Adipocyte (in vitro differentiated cells): ENCODE data around the gene ALKBH4.

ENCODE experiments used
- DNase-seq: peaks from one replicate; pipeline ENCODE4 v3.0.0-alpha.2; 2015; ENCODE audit warnings: low read depth
- H3K27me3 ChIP-seq: replicated peaks from 2 replicates; pipeline ENCODE4 v1.7.0; 2013; ENCODE audit warnings: mild to moderate bottlenecking, low read length, moderate library complexity; ENCODE audit not compliant: control insufficient read depth, insufficient read depth
- H3K36me3 ChIP-seq: 2 replicates; pipeline ENCODE4 v1.7.0; 2013; ENCODE audit warnings: low read length, mild to moderate bottlenecking, moderate library complexity; ENCODE audit not compliant: control insufficient read depth, insufficient read depth, severe bottlenecking
- H3K4me1 ChIP-seq: 2 replicates; pipeline ENCODE4 v1.7.0; 2013; ENCODE audit warnings: mild to moderate bottlenecking, low read length, moderate library complexity; ENCODE audit not compliant: control insufficient read depth, insufficient read depth
- H3K4me3 ChIP-seq: 2 replicates; pipeline ENCODE4 v1.7.0; 2013; ENCODE audit warnings: mild to moderate bottlenecking, low read length, moderate library complexity
- H3K9ac ChIP-seq: 2 replicates; pipeline ENCODE4 v1.7.0; 2013; ENCODE audit warnings: mild to moderate bottlenecking, low read length, moderate library complexity
- H3K9me3 ChIP-seq: 2 replicates; pipeline ENCODE4 v1.7.0; 2013; ENCODE audit warnings: mild to moderate bottlenecking, low read length, moderate library complexity; ENCODE audit not compliant: control insufficient read depth

The ALKBH4 gene

DNA sequence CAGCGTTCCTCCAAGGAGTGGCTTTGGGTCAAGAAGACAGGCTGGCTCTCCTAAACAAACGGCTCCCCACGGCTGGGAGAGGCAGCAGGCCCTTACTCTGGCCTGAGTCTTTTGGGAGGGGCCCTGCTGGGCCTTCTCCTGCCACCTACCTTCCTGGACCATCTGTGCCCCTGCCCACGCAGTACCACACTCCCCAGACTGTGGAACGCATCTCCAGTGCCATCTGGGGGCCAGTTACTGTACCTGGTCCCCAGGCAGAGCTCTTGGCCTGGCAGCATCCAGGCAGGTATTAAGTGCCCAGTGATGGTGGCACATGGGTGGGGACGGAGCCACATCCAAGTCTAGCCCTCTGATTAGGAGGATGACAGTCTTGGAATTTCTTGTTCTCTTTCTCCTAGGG lies 14.4 kb downstream of the ALKBH4 start:
- peaks cover 9% of the 10 kb centered on the region for H3K36me3 ChIP-seq
- no peak overlapping the region for H3K9ac ChIP-seq
- no peak for DNase-seq
- no peaks in the 10 kb centered on the region for H3K9me3 ChIP-seq
- H3K4me1 ChIP-seq = peaks cover 4% of the 10 kb centered on the region
- H3K27me3 ChIP-seq = no peaks in the 10 kb centered on the region
- H3K4me3 ChIP-seq = no peak overlapping the region

DNA sequence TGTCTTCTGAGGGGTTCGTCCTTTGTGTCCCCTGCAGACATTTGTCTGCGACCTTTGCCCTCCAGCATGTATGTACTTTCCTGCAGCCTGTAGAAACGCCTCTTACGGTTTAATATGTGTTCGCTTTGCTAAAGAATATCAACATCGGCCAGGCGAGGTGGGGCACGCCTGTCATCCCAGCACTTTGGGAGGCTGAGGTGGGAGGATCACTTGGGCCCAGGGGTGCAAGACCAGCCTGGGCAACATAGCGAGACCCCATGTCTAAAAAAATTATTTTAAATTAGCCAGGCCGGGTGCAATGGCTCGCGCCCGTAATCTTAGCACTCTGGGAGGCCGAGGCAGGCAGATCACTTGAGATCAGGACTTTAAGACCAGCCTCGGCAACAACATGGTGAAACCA lies 15.5 kb downstream of the ALKBH4 start:
- no peak overlapping the region for H3K9ac ChIP-seq
- DNase-seq = no peak
- H3K36me3 ChIP-seq = peaks cover 9% of the 10 kb centered on the region
- no peaks in the 10 kb centered on the region for H3K27me3 ChIP-seq
- H3K4me1 ChIP-seq = peaks cover 4% of the 10 kb centered on the region
- no peak overlapping the region for H3K4me3 ChIP-seq
- no peaks in the 10 kb centered on the region for H3K9me3 ChIP-seq

DNA sequence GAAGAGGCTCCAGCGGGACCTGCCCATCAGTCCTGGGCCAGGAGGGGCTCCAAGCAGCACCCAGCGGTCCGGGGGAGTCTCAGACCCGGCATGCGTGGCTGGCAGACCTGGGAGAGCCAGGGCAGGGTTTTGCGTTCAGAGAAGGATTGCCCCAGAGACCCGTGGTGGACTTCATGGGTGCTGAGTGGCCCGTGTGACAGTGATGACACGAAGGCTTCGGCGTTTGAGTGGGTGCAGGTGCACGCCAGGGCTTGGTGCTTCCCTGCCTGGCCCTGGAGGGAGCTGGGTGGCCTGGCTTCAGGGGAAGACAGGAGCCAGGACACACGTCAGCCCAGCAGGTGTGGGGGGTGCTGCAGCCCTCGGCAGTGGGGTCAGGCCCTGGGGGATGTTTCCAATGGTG lies 17.4 kb downstream of the ALKBH4 start:
- Histone ChIP-seq H3K9ac (no peak overlapping the region), H3K36me3 (peaks cover 9% of the 10 kb centered on the region), H3K9me3 (no peaks in the 10 kb centered on the region), H3K4me3 (no peak overlapping the region), H3K27me3 (no peaks in the 10 kb centered on the region), H3K4me1 (peaks cover 4% of the 10 kb centered on the region)
- no peak for DNase-seq

DNA sequence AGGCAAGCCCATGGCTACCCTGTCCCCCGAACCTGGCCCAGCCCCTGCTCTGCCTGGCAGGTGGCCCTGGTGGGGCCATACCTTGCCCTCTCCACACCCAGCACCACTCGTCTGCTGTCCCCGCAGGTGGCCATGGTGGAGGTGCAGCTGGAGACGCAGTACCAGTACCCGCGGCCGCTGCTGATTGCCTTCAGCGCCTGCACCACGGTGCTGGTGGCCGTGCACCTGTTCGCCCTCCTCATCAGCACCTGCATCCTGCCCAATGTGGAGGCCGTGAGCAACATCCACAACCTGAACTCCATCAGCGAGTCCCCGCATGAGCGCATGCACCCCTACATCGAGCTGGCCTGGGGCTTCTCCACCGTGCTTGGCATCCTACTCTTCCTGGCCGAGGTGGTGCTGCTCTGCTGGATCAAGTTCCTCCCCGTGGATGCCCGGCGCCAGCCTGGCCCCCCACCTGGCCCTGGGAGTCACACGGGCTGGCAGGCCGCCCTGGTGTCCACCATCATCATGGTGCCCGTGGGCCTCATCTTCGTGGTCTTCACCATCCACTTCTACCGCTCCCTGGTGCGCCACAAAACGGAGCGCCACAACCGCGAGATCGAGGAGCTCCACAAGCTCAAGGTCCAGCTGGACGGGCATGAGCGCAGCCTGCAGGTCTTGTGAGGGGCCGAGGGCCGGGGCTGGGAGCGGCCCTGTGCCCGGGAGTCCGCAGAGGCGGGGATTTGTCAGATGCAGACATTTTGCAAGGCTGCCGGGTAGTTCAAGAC lies 18.1 kb downstream of the ALKBH4 start:
- H3K4me3 ChIP-seq = no peak overlapping the region
- peaks cover 4% of the 10 kb centered on the region for H3K4me1 ChIP-seq
- no peak overlapping the region for H3K9ac ChIP-seq
- DNase-seq = no peak
- no peaks in the 10 kb centered on the region for H3K27me3 ChIP-seq
- H3K36me3 ChIP-seq = peaks cover 13% of the 10 kb centered on the region
- no peaks in the 10 kb centered on the region for H3K9me3 ChIP-seq

DNA sequence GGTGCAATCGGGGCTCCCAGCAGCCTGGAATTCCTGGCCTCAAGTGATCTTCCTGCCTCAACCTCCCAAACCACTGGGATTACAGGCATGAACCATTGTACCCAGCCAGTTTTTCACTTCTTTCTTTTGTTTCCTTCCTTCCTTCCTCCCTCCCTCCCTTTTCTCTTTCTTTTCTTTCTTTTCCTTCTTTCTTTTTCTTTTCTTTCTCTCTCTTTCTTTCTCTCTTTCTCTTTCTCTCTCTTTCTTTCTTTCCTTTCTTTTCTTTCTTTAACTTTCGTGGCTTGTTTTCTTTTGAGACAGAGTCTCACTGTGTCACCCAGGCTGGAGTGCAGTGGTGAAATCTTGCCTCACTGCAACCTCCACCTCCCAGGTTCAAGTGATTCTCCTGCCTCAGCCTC lies 19.0 kb downstream of the ALKBH4 start:
- H3K9me3 ChIP-seq = no peaks in the 10 kb centered on the region

DNA sequence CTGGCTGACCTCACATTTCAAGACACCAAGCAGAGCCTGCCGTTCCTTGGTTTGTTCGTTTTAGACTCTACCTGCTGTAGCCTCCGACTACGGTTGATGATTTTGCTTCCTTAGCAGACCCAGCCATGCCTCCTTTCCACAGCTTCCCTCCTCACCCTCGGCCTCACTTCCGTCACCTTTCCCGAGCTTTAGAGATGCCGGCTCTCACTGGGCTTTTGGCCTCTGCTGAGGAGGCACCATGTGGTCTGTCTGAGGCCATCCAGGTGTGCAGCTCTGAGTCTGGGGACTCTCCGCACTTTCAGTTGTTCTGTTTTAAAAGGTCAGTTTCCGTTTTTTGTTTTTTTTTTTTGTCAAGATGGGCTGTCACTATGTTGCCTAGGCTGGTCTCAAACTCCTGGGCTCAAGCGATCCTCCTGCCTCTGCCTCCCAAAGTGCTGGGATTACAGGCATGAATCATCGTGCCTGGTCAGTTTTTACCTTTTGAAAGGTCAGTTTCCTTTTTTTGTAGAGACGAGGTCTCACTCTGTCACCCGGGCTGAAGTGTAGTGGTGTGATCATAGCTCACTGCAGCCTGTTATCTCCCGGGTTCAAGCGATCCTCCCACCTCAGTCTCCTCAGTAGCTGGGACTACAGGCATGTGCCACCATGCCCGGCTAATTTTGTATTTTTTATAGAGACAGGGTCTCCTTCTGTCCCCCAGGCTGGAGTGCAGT lies 19.5 kb downstream of the ALKBH4 start:
- no peaks in the 10 kb centered on the region for H3K9me3 ChIP-seq
- no peak for DNase-seq
- no peak overlapping the region for H3K9ac ChIP-seq
- no peaks in the 10 kb centered on the region for H3K27me3 ChIP-seq
- H3K4me3 ChIP-seq = no peak overlapping the region
- H3K36me3 ChIP-seq = peaks cover 13% of the 10 kb centered on the region
- peaks cover 6% of the 10 kb centered on the region for H3K4me1 ChIP-seq

More for the DNA sequence above, 19.0 kb downstream of the ALKBH4 start:
- H3K27me3 ChIP-seq = no peaks in the 10 kb centered on the region
- no peak overlapping the region for H3K4me3 ChIP-seq
- peaks cover under 1% of the 10 kb centered on the region for H3K4me1 ChIP-seq
- H3K36me3 ChIP-seq = peaks cover 13% of the 10 kb centered on the region
- DNase-seq = no peak
- no peak overlapping the region for H3K9ac ChIP-seq

DNA sequence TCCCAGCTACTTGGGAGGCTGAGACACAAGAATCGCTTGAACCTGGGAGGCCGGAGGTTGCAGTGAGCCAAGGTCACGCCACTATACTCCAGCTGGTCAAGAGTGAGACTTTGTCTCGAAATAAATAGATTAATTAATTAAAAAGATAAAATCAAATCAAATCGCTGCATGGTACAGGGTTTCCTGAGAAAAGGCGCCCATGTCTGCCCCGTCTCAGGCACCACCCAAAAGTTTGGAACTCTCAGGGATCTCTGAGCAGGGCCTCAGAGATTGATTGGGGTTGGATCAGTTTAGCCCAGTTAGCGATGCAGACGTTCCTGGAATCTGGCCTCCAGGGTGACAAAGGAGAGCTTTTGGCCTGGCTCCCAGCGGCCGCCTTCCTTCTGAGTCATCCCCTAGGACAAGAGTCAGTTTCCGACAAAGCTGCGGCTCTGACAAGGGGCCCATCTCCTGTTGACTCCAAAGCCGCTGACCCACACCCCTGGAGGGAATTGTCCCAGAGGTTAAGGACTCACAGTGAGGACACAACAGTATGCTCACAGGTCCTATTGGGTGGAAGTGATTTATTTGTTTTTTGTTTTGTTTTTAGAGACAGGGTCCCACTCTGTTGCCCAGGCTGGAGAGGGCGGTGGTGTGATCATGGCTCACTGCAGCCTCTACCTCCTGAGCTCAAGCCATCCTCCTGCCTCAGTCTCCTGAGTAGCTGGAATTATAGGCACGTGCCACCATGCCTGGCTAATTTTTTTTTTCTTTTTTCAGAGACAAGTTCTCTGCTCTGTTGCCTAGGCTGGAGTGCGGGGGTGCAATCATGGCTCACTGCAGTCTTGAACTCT lies 24.5 kb downstream of the ALKBH4 start:
- H3K9ac ChIP-seq = no peak overlapping the region
- DNase-seq = peak; percentile 87
- H3K27me3 ChIP-seq = no peaks in the 10 kb centered on the region
- peaks cover 10% of the 10 kb centered on the region for H3K4me1 ChIP-seq
- no peaks in the 10 kb centered on the region for H3K9me3 ChIP-seq
- peak overlapping the region; percentile 33 for H3K4me3 ChIP-seq
- peaks cover 8% of the 10 kb centered on the region for H3K36me3 ChIP-seq

DNA sequence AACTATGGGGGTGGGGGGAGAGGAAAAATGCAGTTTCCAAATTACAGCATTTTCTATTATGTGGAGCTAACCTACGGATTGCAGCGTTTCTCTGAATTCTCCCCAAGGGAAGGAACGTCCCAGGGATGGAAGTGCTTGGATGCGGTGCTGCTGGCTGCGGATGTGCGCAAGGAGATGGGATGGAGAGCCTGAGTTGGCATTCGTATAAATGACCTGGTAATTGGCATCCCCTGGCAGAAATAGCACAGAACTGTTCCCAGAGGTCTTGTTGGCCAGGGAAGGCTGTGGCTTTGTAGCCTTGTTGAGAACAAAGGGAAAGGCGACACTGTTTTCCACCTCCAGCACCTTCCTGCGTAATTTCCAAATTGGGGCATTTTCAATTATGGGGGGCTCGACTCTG lies 28.5 kb downstream of the ALKBH4 start:
- Histone ChIP-seq H3K4me1 (peaks cover 15% of the 10 kb centered on the region), H3K27me3 (no peaks in the 10 kb centered on the region), H3K9me3 (no peaks in the 10 kb centered on the region), H3K4me3 (no peak overlapping the region), H3K9ac (no peak overlapping the region), H3K36me3 (peaks cover 4% of the 10 kb centered on the region)
- DNase-seq = no peak

DNA sequence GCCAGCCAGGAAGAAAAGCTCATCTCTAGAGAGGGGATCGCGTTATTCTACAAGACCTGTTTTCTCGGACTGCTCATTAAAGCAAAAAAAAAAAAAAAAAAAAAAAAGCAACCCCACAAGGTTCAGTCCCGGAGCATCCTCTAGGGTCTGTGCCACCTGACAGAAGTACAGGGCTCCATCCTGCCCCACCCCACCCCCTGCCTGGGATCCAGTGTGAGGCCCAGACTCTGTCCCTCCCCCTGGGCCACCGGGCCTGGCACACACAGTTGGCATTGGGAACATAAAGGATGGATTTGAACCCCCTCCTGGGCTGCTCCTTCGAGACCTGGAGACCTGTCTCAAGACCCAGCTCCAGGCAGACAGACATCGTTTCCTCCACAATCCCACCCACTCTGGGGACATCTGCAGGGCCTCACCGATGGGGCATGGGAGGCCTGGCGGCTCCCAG lies 30.6 kb downstream of the ALKBH4 start:
- peak overlapping the region; percentile 82 for H3K4me3 ChIP-seq
- peak overlapping the region; percentile 87 for H3K9ac ChIP-seq
- H3K27me3 ChIP-seq = no peaks in the 10 kb centered on the region
- H3K4me1 ChIP-seq = peaks cover 6% of the 10 kb centered on the region
- DNase-seq = no peak
- no peaks in the 10 kb centered on the region for H3K9me3 ChIP-seq
- H3K36me3 ChIP-seq = peaks cover 2% of the 10 kb centered on the region

DNA sequence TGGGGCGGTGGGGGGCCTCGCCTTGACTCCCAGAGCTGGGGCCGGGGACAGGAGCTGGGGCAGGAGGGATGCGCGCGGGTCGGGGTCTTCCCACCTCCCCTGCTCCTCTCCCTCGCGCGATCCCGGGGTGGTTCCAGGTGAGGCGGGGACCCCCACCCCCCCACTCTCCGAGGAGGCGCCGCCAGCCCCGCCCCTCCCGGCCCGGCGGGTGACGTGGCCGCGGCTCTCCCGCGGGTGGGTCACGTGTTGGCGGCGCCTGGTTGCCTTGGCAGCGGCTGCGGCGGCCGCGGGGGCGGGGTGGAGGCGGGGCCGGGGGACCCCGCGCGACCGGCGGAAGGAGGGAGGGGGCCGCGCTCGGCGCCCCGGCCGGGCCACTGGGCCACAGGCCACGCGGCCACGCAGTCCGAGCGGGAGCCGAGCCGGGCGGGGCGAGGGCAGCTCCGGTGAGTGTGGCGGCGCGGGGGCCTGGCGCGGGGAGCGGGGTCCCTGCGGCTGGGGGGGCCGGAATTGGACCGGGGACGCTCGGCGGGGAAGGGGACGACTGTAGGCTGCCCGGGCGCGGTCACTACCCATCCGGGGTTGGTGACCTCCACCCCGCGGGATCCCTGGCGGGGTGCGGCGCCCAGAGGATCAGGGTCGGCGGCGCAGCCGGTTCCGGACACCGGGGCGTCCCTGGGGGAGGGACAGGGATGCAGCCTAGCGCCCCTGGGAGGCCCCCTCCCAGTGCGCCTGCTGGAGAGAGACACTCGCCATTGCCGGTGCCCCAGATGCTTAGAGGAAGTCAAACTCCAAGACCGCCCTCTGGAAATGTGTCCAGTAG lies 31.2 kb downstream of the ALKBH4 start, which contains the start of gene ORAI2:
ORAI2 (plus strand) TSS at position 357 of the 820 bp plus-strand sequence. CDS start 5,382 bp downstream, outside the sequence.
- DNase-seq = peak; percentile 91
- no peaks in the 10 kb centered on the region for H3K27me3 ChIP-seq
- peak within 1 kb of the TSS; percentile 87 for H3K9ac ChIP-seq
- peaks cover 6% of the 10 kb centered on the region for H3K4me1 ChIP-seq
- no peaks in the 10 kb centered on the region for H3K9me3 ChIP-seq
- no peaks in the 10 kb centered on the region for H3K36me3 ChIP-seq
- peak within 1 kb of the TSS; percentile 82 for H3K4me3 ChIP-seq
